ENCODE data around the gene KCTD8. TPM values are rescaled to one million over a fixed set of nuclear protein-coding genes. Genes with fewer than 3 reads are reported as not detected.
"Not testable (repeated sequence)": the region's sequence is repeated elsewhere in the genome, so short reads cannot be mapped to it uniquely, and the experiment has no call there.

The KCTD8 gene
- polyA plus RNA-seq, 10 donors: 0.10 to 0.69 (median 0.22) TPM

GRCh38 chr4:44342800-44343199 lies 105.8 kb downstream of the KCTD8 start:
- no peak for DNase-seq

- DNase-seq: peak; percentile 0 to 32 (median 3)
Observed at GRCh38 chr4:44326741-44327140, 121.9 kb downstream of the KCTD8 start.

GRCh38 chr4:44320833-44321232 lies 127.8 kb downstream of the KCTD8 start:
- DNase-seq: no peak

DNA sequence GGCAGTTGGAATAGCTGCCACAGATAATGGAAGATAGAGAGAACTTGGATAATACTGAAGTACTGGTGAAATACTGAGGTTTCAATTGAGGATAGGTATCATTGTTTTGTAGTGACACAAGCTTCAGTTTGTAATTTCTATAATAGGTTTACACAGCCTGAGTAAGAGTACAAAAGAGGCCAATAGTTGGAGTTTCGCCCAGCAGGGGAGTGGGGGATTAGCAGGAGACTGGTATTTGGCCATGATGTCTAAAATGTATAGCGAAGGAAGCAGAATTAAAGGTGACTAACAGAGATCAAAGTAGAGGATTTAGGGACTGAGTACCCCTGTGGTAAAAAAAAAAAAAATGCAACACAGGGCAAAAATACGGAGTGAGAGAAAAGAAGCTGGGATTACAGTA lies 129.5 kb downstream of the KCTD8 start:
- no peak for DNase-seq

DNA sequence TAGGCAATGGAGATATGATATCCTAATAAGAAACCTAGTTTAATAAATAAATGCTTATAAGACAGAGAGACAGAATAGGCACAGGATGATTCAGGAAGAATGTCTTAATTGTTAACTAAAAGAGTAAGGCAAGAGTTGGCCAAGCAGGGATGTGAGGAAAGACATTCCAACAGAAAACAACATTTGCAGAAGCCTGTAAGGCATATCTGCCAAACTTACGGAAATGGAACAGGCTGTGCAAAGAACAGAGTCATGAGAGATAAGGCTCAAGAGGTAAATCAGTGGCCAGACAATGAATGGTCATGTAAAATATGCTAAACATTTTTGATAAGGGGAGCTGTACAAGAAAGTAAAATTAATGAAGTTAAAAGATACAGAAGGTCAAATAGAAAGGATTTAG lies 134.9 kb downstream of the KCTD8 start:
- no peak for DNase-seq

- DNase-seq: no peak
Observed at GRCh38 chr4:44287505-44287904, 161.1 kb downstream of the KCTD8 start.

GRCh38 chr4:44279469-44279868 lies 169.1 kb downstream of the KCTD8 start:
- DNase-seq: no peak

DNA sequence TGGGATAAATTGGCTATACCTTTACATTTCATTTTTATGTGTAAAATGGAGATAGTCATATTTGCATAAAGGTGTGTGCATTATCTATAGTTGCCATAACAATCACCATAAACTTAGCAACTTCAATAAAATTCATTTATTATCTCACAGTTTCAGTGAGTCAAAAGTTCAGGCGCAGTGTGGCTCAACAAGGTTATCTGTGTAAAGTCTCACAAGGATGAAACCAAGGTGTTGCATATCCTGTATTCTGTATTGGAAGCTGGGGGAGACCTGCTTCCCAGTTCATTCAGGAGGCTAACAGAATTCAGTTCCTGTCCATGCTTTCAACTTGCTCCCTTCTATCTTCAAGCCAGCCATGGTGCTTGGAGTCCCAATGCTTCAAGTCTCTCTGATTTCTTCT lies 169.5 kb downstream of the KCTD8 start:
- DNase-seq: no peak

DNA sequence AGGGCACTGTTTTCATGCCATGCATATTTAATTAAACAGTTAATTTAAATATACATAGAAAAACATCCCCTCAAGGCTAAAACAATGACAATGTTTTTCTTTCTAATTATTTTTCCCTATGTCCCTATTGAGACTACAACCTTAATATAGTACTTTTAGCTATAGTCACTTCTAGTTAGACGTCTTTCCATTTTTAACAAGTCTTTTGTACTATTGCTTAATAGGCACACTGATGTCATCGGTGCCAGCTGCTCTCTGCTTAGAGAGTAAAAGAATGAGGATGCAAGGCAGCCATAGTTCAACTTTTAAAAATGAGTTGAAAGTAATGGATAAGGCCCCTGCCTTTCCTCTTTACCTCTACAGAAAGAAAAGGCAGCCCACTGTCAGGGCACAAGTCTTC lies 191.1 kb downstream of the KCTD8 start:
- DNase-seq: no peak

- DNase-seq: peak; percentile 0 to 15 (median 3)
Observed at GRCh38 chr4:44256414-44256813, 192.2 kb downstream of the KCTD8 start.

DNA sequence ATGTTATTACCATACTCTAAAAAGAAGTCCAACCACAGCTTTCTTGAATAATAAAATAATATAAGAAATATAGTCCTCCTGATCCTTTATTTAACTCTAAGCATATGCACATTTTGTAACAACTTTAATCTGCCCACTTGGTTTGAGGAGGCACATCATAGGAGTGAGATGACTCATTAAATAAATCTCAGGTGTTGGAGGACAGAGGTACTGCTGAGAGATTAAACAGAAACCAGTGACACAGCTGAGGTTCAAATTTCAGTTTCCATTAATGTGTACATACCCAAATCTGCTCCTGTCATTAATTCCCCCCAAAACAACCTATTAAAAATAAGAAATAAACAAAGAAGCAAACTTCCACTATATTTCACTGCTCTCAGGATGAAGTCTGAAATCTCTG lies 211.0 kb downstream of the KCTD8 start:
- no peak for DNase-seq

DNA sequence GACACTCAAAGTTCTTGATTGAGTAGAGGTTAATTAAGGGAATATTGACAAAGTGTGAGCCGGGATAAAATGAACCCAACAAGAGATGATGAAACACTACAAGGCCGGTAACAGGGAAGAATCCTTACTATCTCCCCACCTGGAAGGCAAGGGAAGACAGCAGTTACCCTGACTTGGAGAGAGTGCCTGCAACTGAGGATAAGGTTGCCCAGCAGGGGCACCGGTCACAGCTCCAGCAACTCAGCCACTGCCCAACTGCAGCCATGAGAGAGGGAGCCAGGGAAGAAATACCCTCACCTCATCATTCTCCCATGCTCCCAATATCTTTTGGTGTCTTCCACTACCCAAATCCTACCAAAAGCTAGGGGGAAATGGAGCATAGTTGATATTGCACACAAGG lies 212.7 kb downstream of the KCTD8 start:
- DNase-seq: no peak

DNA sequence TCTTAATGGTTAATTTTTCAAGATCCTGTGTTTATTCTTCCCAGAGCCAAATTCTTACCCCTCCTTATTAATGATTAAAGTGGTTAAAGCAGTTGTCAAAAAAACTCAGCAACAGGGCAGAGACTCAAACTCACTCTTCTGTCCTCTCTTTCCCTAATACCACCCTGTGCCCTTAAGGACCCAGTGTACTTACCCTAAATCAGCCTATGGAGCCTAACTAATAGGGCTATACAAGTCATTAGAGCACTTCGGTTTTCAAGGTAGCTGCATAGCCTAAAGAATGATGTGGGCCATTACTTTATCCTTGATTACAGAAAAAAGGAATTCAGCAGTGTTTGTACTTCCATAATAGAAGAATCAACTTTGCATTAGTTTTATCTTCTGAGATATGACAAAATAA lies 216.3 kb downstream of the KCTD8 start:
- no peak for DNase-seq

- no peak for DNase-seq
Observed at GRCh38 chr4:44231006-44231405, 217.6 kb downstream of the KCTD8 start.

- DNase-seq: no peak
Observed at GRCh38 chr4:44228326-44228725, 220.3 kb downstream of the KCTD8 start.

- no peak for DNase-seq
Observed at GRCh38 chr4:44221407-44221806, 227.2 kb downstream of the KCTD8 start.

- no peak for DNase-seq
Observed at GRCh38 chr4:44210750-44211149, 237.9 kb downstream of the KCTD8 start.

GRCh38 chr4:44196796-44197195 lies 251.8 kb downstream of the KCTD8 start:
- no peak for DNase-seq

GRCh38 chr4:44194365-44194764 lies 254.2 kb downstream of the KCTD8 start:
- DNase-seq: no peak

- DNase-seq: no peak
Observed at GRCh38 chr4:44186850-44187246, 261.8 kb downstream of the KCTD8 start.

DNA sequence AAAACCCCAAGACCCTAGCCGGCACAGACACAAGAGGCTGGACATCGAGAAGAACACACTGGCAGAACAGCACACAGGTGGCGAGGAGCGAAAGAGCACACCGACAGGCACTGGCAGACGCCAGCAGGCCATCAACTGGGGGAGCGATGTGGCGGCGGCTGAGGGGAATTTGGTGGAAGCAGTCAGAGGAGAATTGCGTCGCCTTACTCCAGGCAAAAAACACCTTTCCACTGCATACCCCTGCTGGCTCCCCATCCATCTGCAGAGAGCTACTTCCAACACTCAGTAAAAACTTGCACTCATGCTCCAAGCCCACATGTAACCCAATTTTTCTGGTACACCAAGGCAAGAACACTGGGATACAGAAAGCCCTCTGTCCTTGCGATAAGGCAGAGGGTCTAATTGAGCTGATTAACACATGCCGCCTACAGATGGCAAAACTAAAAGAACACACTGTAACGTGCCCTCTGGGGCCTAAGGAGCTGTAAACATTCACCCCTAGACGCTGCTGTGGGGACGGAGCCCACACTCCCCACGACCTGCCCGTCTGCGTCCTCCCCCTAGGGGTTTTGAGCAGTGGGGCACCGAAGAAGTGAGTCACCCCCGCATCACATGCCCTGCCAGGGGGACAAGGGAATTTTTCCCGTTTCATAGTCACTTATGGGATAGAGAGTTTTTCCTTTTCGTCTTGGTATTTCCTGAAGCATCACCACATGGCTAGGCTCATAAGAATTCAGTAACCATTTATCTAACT lies 262.3 kb downstream of the KCTD8 start:
- DNase-seq: no peak

GRCh38 chr4:44181491-44182349 lies 266.9 kb downstream of the KCTD8 start:
- not testable (repeated sequence) for DNase-seq

- DNase-seq: not testable (repeated sequence)
Observed at GRCh38 chr4:44167766-44168165, 280.8 kb downstream of the KCTD8 start.

Measured in muscle of back (tissue), 11 donors.